GM04503 (cell line): ENCODE results near the gene SERPINA4.
A peak's percentile ranks its signal among the peaks of the same experiment; 100 is the strongest.
"Not testable (repeated sequence)": the region's sequence is repeated elsewhere in the genome, so short reads cannot be mapped to it uniquely, and the experiment has no call there.

Source experiments
- DNase-seq: peaks from one replicate; pipeline ENCODE4 v3.0.0-alpha.2; 2012; ENCODE audit warnings: low read depth

The SERPINA4 gene

DNA sequence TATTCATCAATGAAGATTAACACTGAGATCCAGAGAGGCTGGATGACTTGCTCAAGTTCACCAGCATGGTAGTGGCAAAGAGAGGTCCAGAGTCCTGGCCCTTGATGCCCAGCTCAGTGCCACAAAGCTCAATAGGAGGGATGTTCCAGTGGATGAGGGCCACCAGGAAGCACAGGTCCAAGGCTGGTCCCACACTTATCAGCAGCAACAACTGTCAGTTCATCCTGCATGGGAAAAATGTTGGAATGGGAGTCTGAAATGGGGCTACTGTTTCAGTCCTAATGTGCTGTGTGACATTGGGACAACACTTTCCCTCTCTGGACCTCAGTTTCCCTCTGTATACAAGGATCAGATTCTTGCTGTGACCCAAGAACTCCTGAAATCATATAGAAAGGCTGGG is 31.2 kb downstream of the SERPINA4 start:
- no peak for DNase-seq

GRCh38 chr14:94593376-94593748 is 32.1 kb downstream of the SERPINA4 start:
- no peak for DNase-seq

- no peak for DNase-seq
Observed at GRCh38 chr14:94593749-94594431, 32.6 kb downstream of the SERPINA4 start.

GRCh38 chr14:94594441-94594840 is 33.2 kb downstream of the SERPINA4 start:
- no peak for DNase-seq

GRCh38 chr14:94595912-94596311 is 34.7 kb downstream of the SERPINA4 start:
- no peak for DNase-seq

- no peak for DNase-seq
Observed at GRCh38 chr14:94596361-94596760, 35.1 kb downstream of the SERPINA4 start.

- no peak for DNase-seq
Observed at GRCh38 chr14:94597788-94598187, 36.5 kb downstream of the SERPINA4 start.

- DNase-seq = no peak
Observed at GRCh38 chr14:94598506-94598815, 37.2 kb downstream of the SERPINA4 start.

- DNase-seq = peak; percentile 75
Observed at GRCh38 chr14:94598816-94599655, 37.8 kb downstream of the SERPINA4 start.

DNA sequence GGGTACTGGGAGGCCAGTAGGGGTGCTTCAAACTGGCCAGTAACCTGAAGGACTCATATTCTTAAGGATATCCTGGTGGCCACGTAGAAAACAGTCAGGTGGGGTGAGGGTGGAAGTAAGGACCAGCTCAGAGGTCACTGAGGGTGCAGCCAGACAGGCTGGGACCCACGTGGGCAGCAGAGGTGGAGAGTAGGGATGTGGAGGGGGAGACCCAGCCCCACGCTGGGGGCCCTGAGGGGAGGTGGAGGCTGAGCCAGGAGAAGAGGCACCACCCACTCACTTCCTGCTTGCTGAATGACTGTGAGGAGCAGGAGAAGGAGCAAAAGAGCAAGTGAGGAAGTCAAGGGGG is 38.4 kb downstream of the SERPINA4 start:
- DNase-seq = no peak

DNA sequence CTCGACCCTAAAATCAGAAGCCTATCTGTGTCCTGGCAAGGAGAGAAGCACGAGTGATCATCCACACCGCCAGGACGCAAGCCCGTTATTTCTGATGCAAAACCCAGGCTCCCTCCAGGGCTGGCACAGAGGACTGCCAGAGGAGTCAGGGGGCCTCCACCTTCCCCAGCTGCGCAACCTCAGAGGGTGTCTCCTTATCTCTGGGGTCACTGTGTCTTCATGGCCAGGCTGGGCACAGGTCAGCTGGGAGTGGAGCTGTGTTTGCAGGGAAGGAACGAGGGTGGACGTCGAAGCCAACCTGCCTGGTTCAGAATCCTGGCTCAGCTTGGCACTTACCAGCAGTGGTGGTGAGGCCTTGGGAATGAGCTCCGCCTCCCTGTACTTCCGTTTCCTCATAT is 38.9 kb downstream of the SERPINA4 start:
- no peak for DNase-seq

DNA sequence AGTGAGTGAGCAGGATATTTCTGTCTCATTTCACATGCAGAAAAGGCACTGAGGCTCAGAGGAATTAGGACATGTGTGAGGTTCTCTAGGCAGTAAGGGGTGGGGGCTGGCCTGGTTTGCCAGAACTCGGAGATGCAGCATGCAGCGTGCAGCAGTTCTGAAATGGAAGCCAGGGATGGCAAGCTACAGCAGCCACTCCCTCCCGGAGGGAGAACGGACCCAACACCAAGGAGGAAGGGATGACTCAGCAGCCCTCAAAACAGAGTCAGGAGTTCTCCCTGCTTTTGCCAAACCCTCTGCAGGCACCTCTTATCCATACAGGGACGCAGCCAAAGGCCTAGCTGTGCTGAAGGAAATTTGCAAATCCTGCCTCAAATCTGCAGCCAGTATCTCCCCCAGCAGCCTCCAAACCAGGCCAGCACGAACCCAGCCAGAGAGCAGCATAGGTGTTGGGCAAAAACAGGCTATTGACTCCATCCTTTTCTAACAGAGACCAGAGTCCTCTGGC is 40.7 kb downstream of the SERPINA4 start:
- peak; percentile 69 for DNase-seq

- no peak for DNase-seq
Observed at GRCh38 chr14:94602722-94603121, 41.5 kb downstream of the SERPINA4 start.

GRCh38 chr14:94605361-94605760 is 44.1 kb downstream of the SERPINA4 start:
- DNase-seq = no peak

DNA sequence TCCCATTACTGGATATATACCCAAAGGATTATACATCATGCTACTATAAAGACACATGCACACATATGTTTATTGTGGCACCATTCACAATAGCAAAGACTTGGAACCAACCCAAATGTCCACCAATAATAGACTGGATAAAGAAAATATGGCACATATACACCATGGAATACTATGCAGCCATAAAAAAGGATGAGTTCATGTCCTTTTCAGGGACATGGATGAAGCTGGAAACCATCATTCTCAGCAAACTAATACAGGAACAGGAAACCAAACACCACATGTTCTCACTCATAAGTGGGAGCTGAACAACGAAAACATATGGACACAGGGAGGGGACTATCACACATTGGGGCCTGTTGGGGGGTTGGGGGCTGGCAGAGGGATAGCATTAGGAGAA is 47.7 kb downstream of the SERPINA4 start:
- DNase-seq = not testable (repeated sequence)

DNA sequence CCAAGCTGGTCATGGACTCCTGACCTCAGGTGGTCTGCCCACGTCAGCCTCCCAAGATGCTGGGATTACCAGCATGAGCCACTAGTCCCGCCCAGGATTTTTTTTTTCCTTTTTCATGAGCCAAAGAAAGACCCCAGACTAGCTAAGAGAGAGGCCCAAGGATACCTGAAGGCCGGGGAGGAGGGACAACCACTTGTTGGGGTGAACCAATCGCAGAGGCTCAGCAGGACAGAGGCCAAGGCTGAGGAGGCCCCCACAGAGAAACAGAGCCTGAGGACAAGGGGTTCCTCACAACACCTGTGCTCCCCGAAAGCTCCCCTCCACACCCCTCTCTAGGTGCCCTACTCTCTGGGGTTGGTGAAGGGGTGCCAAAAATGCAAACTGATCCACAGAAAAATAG is 49.9 kb downstream of the SERPINA4 start:
- DNase-seq = no peak

DNA sequence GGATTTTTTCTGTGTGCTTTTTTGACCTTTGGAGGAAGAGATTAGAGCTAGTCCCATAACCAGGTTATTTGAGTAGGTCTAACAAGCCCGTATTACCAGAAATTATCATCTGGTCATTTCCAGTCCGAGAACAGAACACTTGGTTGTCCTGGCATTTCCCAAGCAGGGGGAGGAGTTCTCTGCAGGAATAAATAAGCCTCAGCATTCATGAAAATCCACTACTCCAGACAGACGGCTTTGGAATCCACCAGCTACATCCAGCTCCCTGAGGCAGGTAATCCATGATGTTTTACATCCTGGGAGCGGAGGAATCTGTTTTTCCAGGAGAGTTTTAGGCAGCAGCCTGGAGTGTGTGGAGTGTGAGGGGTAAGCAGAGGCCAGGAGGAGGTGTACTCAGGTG is 50.9 kb downstream of the SERPINA4 start, which contains the start of gene SERPINA3:
Gene SERPINA3 (plus strand): TSS at position 218 of the 400 bp plus-strand sequence. CDS start 2,051 bp downstream, outside the sequence.
- DNase-seq = no peak

DNA sequence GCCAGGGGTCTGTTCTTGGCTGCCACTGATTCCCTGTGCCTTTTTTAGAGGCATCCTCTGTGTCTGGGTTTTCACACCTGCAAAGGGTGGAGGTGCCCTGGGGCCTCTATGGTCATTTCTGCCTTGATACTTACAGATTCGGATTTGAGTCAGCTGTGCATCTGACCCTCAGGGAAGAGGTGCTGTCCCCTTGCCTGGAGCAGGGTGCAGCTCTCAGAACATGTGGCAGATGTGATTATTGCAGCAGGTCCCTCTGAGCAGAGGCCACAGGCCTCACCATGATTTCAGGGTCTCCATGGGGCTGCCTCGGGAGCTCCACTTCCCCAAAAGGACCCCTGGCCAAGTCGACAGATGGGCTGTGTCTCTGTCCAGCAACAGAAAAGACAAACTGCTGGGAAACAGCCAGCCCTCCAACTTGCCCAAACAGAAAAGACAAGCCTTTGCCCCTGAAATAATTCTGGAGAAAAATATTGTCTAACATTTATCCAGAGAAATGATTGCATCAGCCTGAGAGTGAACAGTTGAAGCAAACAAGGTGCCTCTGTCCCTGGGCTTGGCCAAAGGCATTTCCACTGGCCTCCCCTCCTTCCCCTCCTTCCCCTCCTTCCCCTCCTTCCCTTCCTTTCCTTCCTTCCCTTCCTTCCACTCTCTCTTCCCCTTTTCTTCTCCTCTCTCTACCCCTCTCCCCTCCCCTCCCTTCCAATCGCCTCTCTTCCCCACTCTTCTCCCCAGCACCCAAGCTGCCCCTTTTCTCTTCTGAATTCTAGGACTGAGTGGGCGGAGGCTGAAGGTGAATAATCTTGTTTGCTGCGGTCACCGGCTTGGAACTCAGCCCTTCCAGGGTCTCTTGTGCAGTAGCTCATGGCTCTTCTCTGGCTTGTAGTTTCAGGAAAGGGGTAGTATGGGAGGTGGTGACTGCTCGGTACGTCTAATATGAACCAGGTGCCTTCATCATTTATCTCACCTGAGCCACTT is 51.6 kb downstream of the SERPINA4 start:
- DNase-seq = no peak

- no peak for DNase-seq
Observed at GRCh38 chr14:94613720-94614644, 52.7 kb downstream of the SERPINA4 start.

- no peak for DNase-seq
Observed at GRCh38 chr14:94614802-94615201, 53.6 kb downstream of the SERPINA4 start.

- DNase-seq = no peak
Observed at GRCh38 chr14:94615254-94615653, 54.0 kb downstream of the SERPINA4 start.
